OCI-LY7 (cell line): Measurements from ENCODE around the gene OPHN1. TPM values are rescaled to one million over a fixed set of nuclear protein-coding genes. Genes with fewer than 3 reads are reported as not detected.

Experiments
- BruUV-seq: library from RNA; stranded (reverse); fragments of 400-500 nt; replicated peaks from 2 replicates; lab custom pipeline; 2021; lab: Mats Ljungman, UMichigan
- CTCF ChIA-PET: fragments of 300-600 bp; sonication (Branson Sonifier 250); formaldehyde crosslinking; loops from one replicate; lab custom pipeline; 2022; ENCODE audit warnings: antibody characterized with exemption; ENCODE audit not compliant: unreplicated experiment; lab: Charles Lee
- POLR2A ChIA-PET: fragments of 300-600 bp; sonication (Branson Sonifier 250); formaldehyde crosslinking; loops from one replicate; lab custom pipeline; 2022; ENCODE audit warnings: antibody characterized with exemption; lab: Charles Lee
- DNase-seq: peaks from one replicate; pipeline ENCODE4 v3.0.0-alpha.2; 2015; ENCODE audit warnings: low spot score
- H2AFZ ChIP-seq: fragments of 200-600 bp; sonication (generic), shearing (Covaris generic); 2 replicates; pipeline ENCODE4 v1.6.1; 2014; ENCODE audit warnings: mild to moderate bottlenecking, antibody characterized with exemption, low read length, moderate library complexity
- H3K27ac ChIP-seq: fragments of 200-600 bp; sonication (generic); 2 replicates; pipeline ENCODE4 v1.5.1; 2014; ENCODE audit warnings: mixed run types, low read depth, mild to moderate bottlenecking, moderate library complexity, low read length, inconsistent platforms; ENCODE audit not compliant: poor library complexity, severe bottlenecking
- H3K36me3 ChIP-seq: fragments of 200-600 bp; sonication (generic); 2 replicates; pipeline ENCODE4 v1.6.1; 2014; ENCODE audit warnings: mild to moderate bottlenecking, antibody characterized with exemption, low read length, moderate library complexity, mixed read lengths; ENCODE audit not compliant: insufficient read depth
- H3K4me1 ChIP-seq: fragments of 200-600 bp; sonication (generic); 2 replicates; pipeline ENCODE4 v1.5.1; 2014; ENCODE audit warnings: mild to moderate bottlenecking, low read length; ENCODE audit not compliant: insufficient read depth, poor library complexity, severe bottlenecking
- H3K4me2 ChIP-seq: fragments of 200-600 bp; sonication (generic); 2 replicates; pipeline ENCODE4 v1.6.1; 2014; ENCODE audit warnings: mild to moderate bottlenecking, low read length
- H3K4me3 ChIP-seq: fragments of 200-600 bp; sonication (generic); 2 replicates; pipeline ENCODE4 v1.5.1; 2014; ENCODE audit warnings: mild to moderate bottlenecking, low read depth, low read length; ENCODE audit not compliant: poor library complexity, severe bottlenecking
- H3K79me2 ChIP-seq: fragments of 200-600 bp; sonication (generic); 2 replicates; pipeline ENCODE4 v1.6.1; 2016; ENCODE audit warnings: low read depth, mild to moderate bottlenecking, low read length, moderate library complexity, mixed read lengths; ENCODE audit not compliant: insufficient read depth
- H3K9me2 ChIP-seq: fragments of 200-600 bp; sonication (generic); 2 replicates; pipeline ENCODE4 v1.6.1; 2016; ENCODE audit warnings: mild to moderate bottlenecking, low read length, mixed read lengths; ENCODE audit not compliant: insufficient read depth
- H3K9me3 ChIP-seq: fragments of 200-600 bp; sonication (generic); 2 replicates; pipeline ENCODE4 v1.6.1; 2014; ENCODE audit warnings: mild to moderate bottlenecking, mixed run types, low read length, mixed read lengths
- H4K20me1 ChIP-seq: fragments of 200-600 bp; sonication (generic); 2 replicates; pipeline ENCODE4 v1.6.1; 2014; ENCODE audit warnings: mild to moderate bottlenecking, antibody characterized with exemption, low read length, moderate library complexity, mixed read lengths; ENCODE audit not compliant: insufficient read depth
- CTCF ChIP-seq: fragments of 200-600 bp; sonication (generic); conservative IDR thresholded peaks from 2 replicates; pipeline ENCODE4 v1.5.1; 2014; ENCODE audit warnings: mild to moderate bottlenecking, antibody characterized with exemption, low read length, moderate library complexity, mixed read lengths
- EZH2phosphoT487 ChIP-seq: fragments of 200-600 bp; sonication (generic); IDR thresholded peaks from 2 replicates; pipeline ENCODE4 v1.6.1; 2018; ENCODE audit warnings: low read depth, borderline replicate concordance, mild to moderate bottlenecking, mixed run types, antibody characterized with exemption, low read length, moderate library complexity, mixed read lengths
- intact Hi-C: fragments of 100-400 bp; cut with micrococcal nuclease; formaldehyde crosslinking; loops from one replicate; pipeline ENCODE4 v1.10.0; 2022; ENCODE audit not compliant: unreplicated experiment
- total RNA-seq, 2 experiments: library from RNA; depleted of rRNA in 1 of 2; stranded (reverse); fragments of >200 nt in 1 of 2; shearing (Covaris generic) in 1 of 2; gene quantifications; 2 replicates each; pipeline ENCODE4 v1.2.3, GENCODE V29; 2014 to 2022

OPHN1 gene
- total RNA-seq, 2 experiments from 2014 or later: not detected

DNA sequence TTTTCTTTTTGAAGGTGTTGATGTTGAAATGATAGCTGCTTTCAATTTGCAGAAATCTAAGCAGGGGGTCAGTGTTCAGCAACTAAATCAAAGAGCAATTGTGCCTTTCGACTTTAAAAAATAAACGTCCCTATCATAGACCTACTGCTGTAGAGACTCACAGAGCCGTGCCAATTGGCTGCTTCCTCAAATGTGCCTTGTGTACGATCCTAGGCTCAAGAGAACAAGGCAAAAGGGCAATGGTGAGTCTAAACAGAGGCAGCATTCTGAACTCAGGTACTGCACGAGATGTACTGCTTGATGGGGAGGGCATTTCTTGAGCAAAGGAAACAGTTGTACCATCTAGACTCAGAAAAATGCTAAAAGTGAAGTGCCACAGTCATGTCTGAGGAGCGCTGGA lies 29.8 kb downstream of the OPHN1 start:
- Histone ChIP-seq H3K36me3 (no peaks in the 10 kb centered on the region), H3K27ac (no peak overlapping the region), H3K79me2 (no peaks in the 10 kb centered on the region), H4K20me1 (no peaks in the 10 kb centered on the region), H3K4me3 (no peak overlapping the region), H2AFZ (no peak overlapping the region), H3K4me1 (no peaks in the 10 kb centered on the region), H3K9me3 (no peaks in the 10 kb centered on the region), H3K4me2 (no peak overlapping the region), H3K9me2 (no peaks in the 10 kb centered on the region)
- ChIA-PET POLR2A (no interaction called here), CTCF (no interaction called here)
- BruUV-seq: no TSS peak
- TF ChIP-seq CTCF (no peak), EZH2phosphoT487 (no peak)
- DNase-seq: no peak
- intact Hi-C loops: no loop called here

DNA sequence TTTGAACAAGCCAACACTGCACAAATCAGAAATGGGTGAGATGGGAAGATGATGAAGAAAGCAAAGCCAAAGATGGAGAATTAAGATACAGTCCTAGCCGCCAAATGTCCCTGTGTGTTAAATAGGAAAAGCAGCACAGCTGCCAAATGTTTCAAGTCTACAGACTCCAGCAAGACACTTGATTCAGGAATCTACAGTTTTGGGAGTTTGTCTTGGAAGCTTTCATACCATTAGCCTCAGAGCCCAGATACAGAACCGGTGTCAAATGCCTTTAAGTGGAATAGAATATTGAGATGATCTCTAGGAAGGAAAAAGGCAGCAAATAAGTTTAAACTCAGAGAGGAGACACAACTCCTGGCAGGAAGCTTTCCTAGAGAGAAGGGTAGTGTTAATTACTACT lies 30.3 kb downstream of the OPHN1 start:
- TF ChIP-seq EZH2phosphoT487 (no peak), CTCF (no peak)
- no peaks in the 10 kb centered on the region for H3K36me3 ChIP-seq
- intact Hi-C loops: no loop called here
- no TSS peak for BruUV-seq
- POLR2A ChIA-PET: no interaction called here
- no peak for DNase-seq
- no peaks in the 10 kb centered on the region for H4K20me1 ChIP-seq
- H3K4me1 ChIP-seq: no peaks in the 10 kb centered on the region
- no peak overlapping the region for H2AFZ ChIP-seq
- H3K4me2 ChIP-seq: no peak overlapping the region
- CTCF ChIA-PET: no interaction called here
- no peaks in the 10 kb centered on the region for H3K9me3 ChIP-seq
- H3K79me2 ChIP-seq: no peaks in the 10 kb centered on the region
- H3K4me3 ChIP-seq: no peak overlapping the region
- no peak overlapping the region for H3K27ac ChIP-seq
- H3K9me2 ChIP-seq: no peaks in the 10 kb centered on the region

- no peak overlapping the region for H3K4me2 ChIP-seq
- BruUV-seq: no TSS peak
- no peak for TF ChIP-seq CTCF
- no peak for TF ChIP-seq EZH2phosphoT487
- intact Hi-C loops: no loop called here
- H3K9me3 ChIP-seq: no peaks in the 10 kb centered on the region
- H3K27ac ChIP-seq: no peak overlapping the region
- no peaks in the 10 kb centered on the region for H3K36me3 ChIP-seq
- no peaks in the 10 kb centered on the region for H3K9me2 ChIP-seq
- DNase-seq: no peak
- H3K4me1 ChIP-seq: no peaks in the 10 kb centered on the region
- H3K79me2 ChIP-seq: no peaks in the 10 kb centered on the region
- ChIA-PET POLR2A (no interaction called here), CTCF (no interaction called here)
- no peaks in the 10 kb centered on the region for H4K20me1 ChIP-seq
- no peak overlapping the region for H3K4me3 ChIP-seq
- H2AFZ ChIP-seq: no peak overlapping the region
Measured at GRCh38 chrX:68402094-68402493, 31.2 kb downstream of the OPHN1 start.
